H1 (cell line): Measurements from ENCODE around the gene AFF1. TPM values are rescaled to one million over a fixed set of nuclear protein-coding genes. Genes with fewer than 3 reads are reported as not detected.

Experiments used
- CTCF ChIA-PET: fragments of 300-600 bp; sonication (Branson Sonifier 250); formaldehyde crosslinking; loops from one replicate; lab custom pipeline; 2021; ENCODE audit not compliant: partially characterized antibody; lab: Charles Lee
- POLR2A ChIA-PET: fragments of 300-600 bp; sonication (Branson Sonifier 250); formaldehyde crosslinking; loops from one replicate; lab custom pipeline; 2021; ENCODE audit warnings: inconsistent platforms; ENCODE audit not compliant: partially characterized antibody; lab: Charles Lee
- DNase-seq, 2 experiments: peaks; one replicate each; pipeline versions ENCODE4 v3.0.0 to v3.0.0-alpha.2; 2010 to 2022; ENCODE audit warnings: low spot score in 2 of 2, low read depth in 1 of 2, mixed read lengths in 1 of 2
- FAIRE-seq: peaks from 2 replicates; lab custom pipeline; 2011; peaks lifted over from hg19 to GRCh38; lab: Jason Lieb, UNC
- H2AFZ ChIP-seq: 2 replicates; pipeline ENCODE4 v1.8.1; 2012; ENCODE audit warnings: low read length, inconsistent platforms
- H2AK5ac ChIP-seq: 2 replicates; pipeline ENCODE4 v1.6.1; 2013; ENCODE audit warnings: low read depth, low read length
- H2BK120ac ChIP-seq: replicated peaks from 2 replicates; pipeline ENCODE3; 2013; ENCODE audit warnings: low read depth, low read length, inconsistent platforms
- H2BK12ac ChIP-seq: 2 replicates; pipeline ENCODE4 v1.6.1; 2013; ENCODE audit warnings: low read depth, low read length
- H2BK15ac ChIP-seq: 2 replicates; pipeline ENCODE4 v1.6.1; 2013; ENCODE audit warnings: low read length
- H2BK20ac ChIP-seq: 2 replicates; pipeline ENCODE4 v1.6.1; 2013; ENCODE audit warnings: low read length
- H2BK5ac ChIP-seq: 2 replicates; pipeline ENCODE4 v1.6.1; 2013; ENCODE audit warnings: low read depth, low read length
- H3K14ac ChIP-seq: 2 replicates; pipeline ENCODE4 v1.6.1; 2013; ENCODE audit warnings: inconsistent platforms; ENCODE audit not compliant: insufficient read length
- H3K18ac ChIP-seq: 2 replicates; pipeline ENCODE4 v1.6.1; 2013; ENCODE audit warnings: low read length; ENCODE audit errors: extremely low read depth
- H3K23ac ChIP-seq: 2 replicates; pipeline ENCODE4 v1.6.1; 2013; ENCODE audit warnings: inconsistent platforms; ENCODE audit not compliant: insufficient read length
- H3K23me2 ChIP-seq: 2 replicates; pipeline ENCODE4 v1.6.1; 2013; ENCODE audit warnings: low read depth, low read length
- H3K27ac ChIP-seq: 2 replicates; pipeline ENCODE4 v1.6.1; 2011; ENCODE audit warnings: low read depth, low read length, inconsistent platforms
- H3K27me3 ChIP-seq, 4 experiments: replicated peaks in 1 of 4; 1 replicate in 1 of 4; 2 replicates in 3 of 4; pipeline versions ENCODE4 v1.6.1 to v1.8.1; 2011 to 2013; ENCODE audit warnings: low read length in 3 of 4, mild to moderate bottlenecking in 3 of 4, inconsistent platforms in 2 of 4, mixed read lengths in 2 of 4, moderate library complexity in 1 of 4; ENCODE audit not compliant: control insufficient read depth in 3 of 4, insufficient read depth in 3 of 4; ENCODE audit errors: extremely low read depth in 1 of 4
- H3K36me3 ChIP-seq, 4 experiments: 2 replicates each; pipeline versions ENCODE4 v1.6.1 to v1.8.1; 2011 to 2013; ENCODE audit warnings: mild to moderate bottlenecking in 4 of 4, low read length in 3 of 4, moderate library complexity in 2 of 4, control low read depth in 1 of 4, inconsistent platforms in 1 of 4; ENCODE audit not compliant: insufficient read depth in 4 of 4, control insufficient read depth in 2 of 4
- H3K4ac ChIP-seq: replicated peaks from 2 replicates; pipeline ENCODE3; 2013; ENCODE audit warnings: low read length, low read depth, mixed read lengths, inconsistent platforms; ENCODE audit not compliant: insufficient read length
- H3K4me1 ChIP-seq, 4 experiments: replicated peaks in 1 of 4; 1 replicate in 1 of 4; 2 replicates in 3 of 4; pipeline versions ENCODE4 v1.6.1 to v1.8.1; 2011 to 2013; ENCODE audit warnings: low read length in 3 of 4, inconsistent platforms in 2 of 4, mixed read lengths in 1 of 4; ENCODE audit not compliant: insufficient read depth in 4 of 4, control insufficient read depth in 3 of 4
- H3K4me2 ChIP-seq, 2 experiments: 2 replicates each; pipeline versions ENCODE4 v1.6.1 to v1.8.1; 2011 to 2013; ENCODE audit warnings: low read depth in 2 of 2, low read length in 2 of 2, control low read depth in 1 of 2, inconsistent platforms in 1 of 2, mild to moderate bottlenecking in 1 of 2; ENCODE audit not compliant: insufficient read depth in 1 of 2
- H3K4me3 ChIP-seq, 4 experiments: fragments of 200-600, 300-600 bp in 1 of 4; sonication (generic), shearing (Covaris generic), sonication (Bioruptor Twin) in 1 of 4; 2 replicates each; pipeline versions ENCODE4 v1.5.1 to v1.8.1; 2011 to 2016; ENCODE audit warnings: low read length in 4 of 4, low read depth in 3 of 4, control low read depth in 2 of 4, inconsistent platforms in 2 of 4, mild to moderate bottlenecking in 2 of 4, mixed read lengths in 1 of 4, moderate library complexity in 1 of 4; ENCODE audit not compliant: insufficient read depth in 2 of 4; ENCODE audit errors: extremely low read depth in 1 of 4
- H3K56ac ChIP-seq: replicated peaks from 2 replicates; pipeline ENCODE3; 2013; ENCODE audit warnings: low read depth, mild to moderate bottlenecking, mixed read lengths, low read length, inconsistent platforms; ENCODE audit not compliant: insufficient read length
- H3K79me1 ChIP-seq: 2 replicates; pipeline ENCODE4 v1.6.1; 2013; ENCODE audit warnings: low read depth, low read length, control low read depth
- H3K79me2 ChIP-seq, 2 experiments: 2 replicates each; pipeline versions ENCODE4 v1.6.1 to v1.8.1; 2012 to 2013; ENCODE audit warnings: low read length in 2 of 2, mild to moderate bottlenecking in 2 of 2, inconsistent platforms in 1 of 2; ENCODE audit not compliant: insufficient read depth in 2 of 2, control insufficient read depth in 1 of 2
- H3K9ac ChIP-seq, 4 experiments: replicated peaks in 1 of 4; 1 replicate in 1 of 4; 2 replicates in 3 of 4; pipeline versions ENCODE4 v1.6.1 to v1.8.1; 2011 to 2013; ENCODE audit warnings: low read depth in 3 of 4, low read length in 3 of 4, control low read depth in 2 of 4, mild to moderate bottlenecking in 2 of 4, moderate library complexity in 2 of 4, inconsistent platforms in 1 of 4; ENCODE audit errors: extremely low read depth in 1 of 4
- H3K9me3 ChIP-seq, 2 experiments: 2 replicates each; pipeline versions ENCODE4 v1.6.1 to v1.8.1; 2012 to 2013; ENCODE audit warnings: mild to moderate bottlenecking in 2 of 2, moderate library complexity in 2 of 2, control low read depth in 1 of 2, inconsistent platforms in 1 of 2, low read depth in 1 of 2, low read length in 1 of 2, mixed read lengths in 1 of 2; ENCODE audit not compliant: insufficient read depth in 2 of 2
- H4K20me1 ChIP-seq, 2 experiments: replicated peaks in 1 of 2; 2 replicates each; pipeline versions ENCODE3 to v1.8.1; 2011 to 2013; ENCODE audit warnings: inconsistent platforms in 2 of 2, low read length in 2 of 2, mild to moderate bottlenecking in 1 of 2; ENCODE audit not compliant: insufficient read depth in 2 of 2, control insufficient read depth in 1 of 2
- H4K5ac ChIP-seq: 2 replicates; pipeline ENCODE4 v1.6.1; 2013; ENCODE audit warnings: low read length, low read depth, mixed read lengths, inconsistent platforms; ENCODE audit not compliant: insufficient read length
- H4K8ac ChIP-seq: 2 replicates; pipeline ENCODE4 v1.8.0; 2013; ENCODE audit warnings: mild to moderate bottlenecking, moderate library complexity, low read length, inconsistent platforms; ENCODE audit not compliant: insufficient read depth; ENCODE audit errors: extremely low read depth
- H4K91ac ChIP-seq: replicated peaks from 2 replicates; pipeline ENCODE3; 2013; ENCODE audit warnings: low read length, mixed read lengths, inconsistent platforms; ENCODE audit not compliant: insufficient read length
- CBX5 ChIP-seq: fragments of 300-800, 300-1000 bp; sonication (generic); IDR thresholded peaks from 2 replicates; pipeline ENCODE4 v1.7.1; 2016; ENCODE audit warnings: antibody characterized with exemption, low read length, low read depth
- CHD2 ChIP-seq: IDR thresholded peaks from 2 replicates; pipeline ENCODE4 v1.6.1; 2012; ENCODE audit warnings: low read length, improper control_type of control experiment
- EP300 ChIP-seq, 2 experiments: IDR thresholded peaks; 1 replicate in 1 of 2; 2 replicates in 1 of 2; pipeline ENCODE4 v1.6.1; 2011 to 2012; ENCODE audit warnings: low read depth in 2 of 2, low read length in 2 of 2, mild to moderate bottlenecking in 2 of 2, borderline replicate concordance in 1 of 2, inconsistent platforms in 1 of 2, moderate library complexity in 1 of 2
- FOSL1 ChIP-seq: IDR thresholded peaks from 2 replicates; pipeline ENCODE4 v1.6.1; 2011; ENCODE audit warnings: mild to moderate bottlenecking, low read depth, low read length, moderate library complexity; ENCODE audit not compliant: insufficient read depth
- JUND ChIP-seq: IDR thresholded peaks from 2 replicates; pipeline ENCODE4 v1.6.1; 2011; ENCODE audit warnings: mild to moderate bottlenecking, improper control_type of control experiment, low read length
- KDM1A ChIP-seq: fragments of 200-600, 300-600 bp; sonication (generic); IDR thresholded peaks from 2 replicates; pipeline ENCODE4 v1.7.1; 2016; ENCODE audit warnings: mild to moderate bottlenecking, low read length, borderline replicate concordance
- NANOG ChIP-seq: IDR thresholded peaks from 2 replicates; pipeline ENCODE4 v1.6.1; 2011; ENCODE audit warnings: low read length, low read depth, mild to moderate bottlenecking, inconsistent platforms; ENCODE audit not compliant: insufficient read depth, poor library complexity, severe bottlenecking
- POLR2A ChIP-seq, 2 experiments: IDR thresholded peaks; 1 replicate in 1 of 2; 2 replicates in 1 of 2; pipeline ENCODE4 v1.6.1; 2011; ENCODE audit warnings: low read depth in 2 of 2, low read length in 2 of 2, mild to moderate bottlenecking in 2 of 2; ENCODE audit errors: control extremely low read depth in 1 of 2
- POU5F1 ChIP-seq: IDR thresholded peaks from 2 replicates; pipeline ENCODE4 v1.6.1; 2011; ENCODE audit warnings: low read depth, mild to moderate bottlenecking, low read length, moderate library complexity
- RAD21 ChIP-seq, 2 experiments: IDR thresholded peaks in 1 of 2; conservative IDR thresholded peaks in 1 of 2; 2 replicates each; pipeline ENCODE4 v1.6.1; 2011; ENCODE audit warnings: low read depth in 2 of 2, low read length in 2 of 2, improper control_type of control experiment in 1 of 2, inconsistent platforms in 1 of 2, mild to moderate bottlenecking in 1 of 2, moderate library complexity in 1 of 2
- TAF1 ChIP-seq: IDR thresholded peaks from 2 replicates; pipeline ENCODE4 v1.6.1; 2011; ENCODE audit warnings: mild to moderate bottlenecking, low read depth, low read length
- WGBS, 2 experiments: shearing (Covaris generic) in 1 of 2; methylation state at CpG; one replicate each; pipeline versions ENCODE4 v1.1.6 to v1.1.7; 2013 to 2015; ENCODE audit warnings: low lambda C conversion rate in 2 of 2, mixed read lengths in 2 of 2, inconsistent platforms in 1 of 2, low coverage in 1 of 2, missing lambda C conversion rate in 1 of 2; ENCODE audit not compliant: insufficient replicate concordance in 2 of 2, insufficient coverage in 1 of 2, insufficient read length in 1 of 2; ENCODE audit errors: extremely low coverage in 1 of 2, missing lambda C conversion rate in 1 of 2; 5-methylcytosine and 5-hydroxymethylcytosine counted together
- polyA plus RNA-seq, 7 experiments: library from polyadenylated mRNA; depleted of rRNA in 3 of 7; stranded (reverse) in 5 of 7; unstranded in 2 of 7; fragments of >200 nt in 5 of 7; fragments of 200-250 nt in 2 of 7; gene quantifications; 1 replicate in 5 of 7; 2 replicates in 1 of 7; 4 replicates in 1 of 7; pipeline versions ENCODE4 v1.2.1 to v1.2.3, GENCODE V29; 2011 to 2013; ENCODE audit warnings: missing spikeins in 2 of 7, mixed read lengths in 2 of 7
- total RNA-seq: library from RNA; stranded (reverse); fragmentation: NEBNext Ultra II Directional; extraction: Animal tissue kit (Norgen Biotek cat#: 25700); gene quantifications from 2 replicates; pipeline ENCODE4 v1.2.1, GENCODE V29; 2021
- TF ChIP-seq, protein P1 (sequence below): IDR thresholded peaks from 2 replicates; pipeline ENCODE4 v1.6.1; 2012; ENCODE audit warnings: low read length, inconsistent platforms

The AFF1 gene
- total and polyA plus RNA-seq, 2 of the 8 experiments (the other 6 are each of a cell fraction or from before 2014, with no cell fraction given): 14.8 to 85.5 TPM

DNA sequence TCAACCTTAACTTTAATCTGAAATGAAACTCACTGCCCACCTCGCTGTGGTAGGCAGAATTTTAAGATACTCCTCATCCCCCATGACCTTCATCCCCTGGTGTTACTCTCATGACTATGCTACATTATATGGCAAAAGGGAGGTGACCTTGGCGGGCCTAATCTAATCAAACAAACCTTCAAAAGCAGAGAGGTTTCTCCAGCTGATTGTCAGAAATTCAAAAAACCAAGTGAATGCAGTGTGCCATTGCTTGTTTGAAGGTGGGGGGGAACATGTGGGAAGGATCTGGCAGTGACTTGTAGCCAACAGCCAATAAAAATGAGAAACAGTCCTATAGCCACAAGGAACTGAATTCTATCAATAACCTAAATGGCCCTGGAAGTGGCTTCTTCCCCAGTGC is 237.1 kb downstream of the AFF1 start:
- no peaks in the 10 kb centered on the region for H3K4me1 ChIP-seq
- no peak overlapping the region for H4K91ac ChIP-seq
- no peak overlapping the region for H2BK20ac ChIP-seq
- H2AK5ac ChIP-seq: no peak overlapping the region
- no peak overlapping the region for H2AFZ ChIP-seq
- H3K9me3 ChIP-seq: no peaks in the 10 kb centered on the region
- no peak overlapping the region for H3K27ac ChIP-seq
- no peak overlapping the region for H3K56ac ChIP-seq
- POLR2A ChIA-PET: no interaction called here
- no peaks in the 10 kb centered on the region for H3K23me2 ChIP-seq
- H3K18ac ChIP-seq: no peak overlapping the region
- H4K5ac ChIP-seq: no peak overlapping the region
- no peaks in the 10 kb centered on the region for H3K79me1 ChIP-seq
- no peak overlapping the region for H3K23ac ChIP-seq
- H3K4me3 ChIP-seq: no peak overlapping the region
- no peaks in the 10 kb centered on the region; a peak in 3 of 8 replicates for H3K36me3 ChIP-seq
- H2BK120ac ChIP-seq: no peak overlapping the region
- H3K4ac ChIP-seq: no peak overlapping the region
- no peak overlapping the region for H2BK5ac ChIP-seq
- CTCF ChIA-PET: interaction anchor here (0.7 to 2.0 kb wide), 3 partner anchors 21 to 342 kb away, joined by 3 to 6 read pairs (median 4); no protein-coding TSS in a partner anchor
- H4K8ac ChIP-seq: no peak overlapping the region
- no peaks in the 10 kb centered on the region for H3K79me2 ChIP-seq
- H2BK15ac ChIP-seq: no peak overlapping the region
- no peaks in the 10 kb centered on the region for H3K27me3 ChIP-seq
- H3K4me2 ChIP-seq: no peak overlapping the region
- no peaks in the 10 kb centered on the region for H4K20me1 ChIP-seq
- DNase-seq (no peak), FAIRE-seq (no peak)
- H3K14ac ChIP-seq: no peak overlapping the region
- TF ChIP-seq JUND (no peak), RAD21 (IDR thresholded peaks at IDR 0.05 in 1 of 2, conservative IDR thresholded peaks at IDR 0.05 in 1 of 2; ENCODE audit: low read depth in 2 of 2, low read length in 2 of 2) (no peak), KDM1A (no peak), POU5F1 (no peak), TAF1 (no peak), CHD2 (no peak), EP300 (IDR thresholded peaks at IDR 0.05; ENCODE audit: borderline replicate concordance in 1 of 2, low read depth in 2 of 2, low read length in 2 of 2) (no peak), CBX5 (no peak), FOSL1 (no peak), POLR2A (IDR thresholded peaks at IDR 0.05; ENCODE audit: control extremely low read depth in 1 of 2, low read depth in 2 of 2, low read length in 2 of 2) (no peak), NANOG (no peak)
- TF ChIP-seq, protein P1, sequence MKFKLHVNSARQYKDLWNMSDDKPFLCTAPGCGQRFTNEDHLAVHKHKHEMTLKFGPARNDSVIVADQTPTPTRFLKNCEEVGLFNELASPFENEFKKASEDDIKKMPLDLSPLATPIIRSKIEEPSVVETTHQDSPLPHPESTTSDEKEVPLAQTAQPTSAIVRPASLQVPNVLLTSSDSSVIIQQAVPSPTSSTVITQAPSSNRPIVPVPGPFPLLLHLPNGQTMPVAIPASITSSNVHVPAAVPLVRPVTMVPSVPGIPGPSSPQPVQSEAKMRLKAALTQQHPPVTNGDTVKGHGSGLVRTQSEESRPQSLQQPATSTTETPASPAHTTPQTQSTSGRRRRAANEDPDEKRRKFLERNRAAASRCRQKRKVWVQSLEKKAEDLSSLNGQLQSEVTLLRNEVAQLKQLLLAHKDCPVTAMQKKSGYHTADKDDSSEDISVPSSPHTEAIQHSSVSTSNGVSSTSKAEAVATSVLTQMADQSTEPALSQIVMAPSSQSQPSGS: no peak
- TF ChIP-seq, all 59 proteins: peak for 0
- 80% methylated on average over 2 of the region's 2 CpGs; no CpG with 5 or more reads in 1 of the 2 experiments for WGBS, 2 experiments
- Histone ChIP-seq H3K9ac (no peak overlapping the region), H2BK12ac (no peak overlapping the region)
